NCI-H345 treated with DMSO at 0.1 percent for 48 hours (cell line): ENCODE measurements around the gene TBX19.
A peak's percentile ranks its signal among the peaks of the same experiment; 100 is the strongest.

Experiments used
- DNase-seq: peaks from one replicate; lab custom pipeline; 2025; ENCODE audit not compliant: unreplicated experiment; lab: John Stamatoyannopoulos, UW

TBX19 gene

GRCh38 chr1:168354335-168355269 lies 73.9 kb downstream of the TBX19 start:
- peak; percentile 26 for DNase-seq

GRCh38 chr1:168360151-168361021 lies 79.7 kb downstream of the TBX19 start:
- DNase-seq: no peak

GRCh38 chr1:168361252-168361651 lies 80.6 kb downstream of the TBX19 start:
- no peak for DNase-seq

- no peak for DNase-seq
These were observed 82.3 kb downstream of the TBX19 start for GRCh38 chr1:168362991-168363390.
